Astrocyte (in vitro differentiated cells and primary cell): ENCODE results near the gene ST3GAL2.

Source experiments
- CTCF ChIP-seq: IDR thresholded peaks from 2 replicates; pipeline ENCODE4 v1.5.1; 2011; ENCODE audit warnings: low read depth, mild to moderate bottlenecking, inconsistent platforms, low read length, moderate library complexity; ENCODE audit not compliant: insufficient read depth
- EZH2 ChIP-seq: IDR thresholded peaks from 2 replicates; pipeline ENCODE4 v1.6.1; 2012; ENCODE audit warnings: mild to moderate bottlenecking, low read length, inconsistent platforms; ENCODE audit not compliant: insufficient read depth

DNA sequence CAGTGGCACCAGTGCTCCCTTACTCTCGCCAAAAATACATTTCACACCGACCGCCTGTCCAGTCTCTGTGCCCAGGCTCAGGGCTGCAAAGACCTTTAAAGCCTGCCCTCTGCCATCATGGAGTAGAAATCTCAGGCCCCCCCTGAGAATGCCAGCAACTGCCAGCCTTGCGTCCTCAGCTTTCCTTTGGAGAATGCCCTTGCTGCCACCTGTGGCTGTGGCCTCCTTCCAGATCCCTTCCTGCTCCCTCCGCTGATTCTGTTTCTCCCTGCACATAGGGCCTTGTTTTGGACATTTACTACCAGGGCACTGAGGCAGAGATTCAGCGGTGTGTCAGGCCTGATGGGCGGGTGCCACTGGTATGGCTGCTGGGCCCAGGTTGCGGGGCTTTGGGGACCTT is 28.7 kb upstream of the ST3GAL2 start:
- TF ChIP-seq EZH2 (no peak), CTCF (no peak)
